GM23338 (cell line): ENCODE measurements around the gene PTPRN2.

Experiments
- EZH2 ChIP-seq: fragments of 200-600 bp; sonication (generic); IDR thresholded peaks from one replicate; pipeline ENCODE4 v1.8.0; 2017; ENCODE audit warnings: antibody characterized with exemption, mild to moderate bottlenecking, low read depth; ENCODE audit not compliant: unreplicated experiment
- EZH2phosphoT487 ChIP-seq: fragments of 200-600 bp; sonication (generic); IDR thresholded peaks from one replicate; pipeline ENCODE4 v1.8.1; 2018; ENCODE audit warnings: antibody characterized with exemption; ENCODE audit not compliant: unreplicated experiment
- POLR2AphosphoS5 ChIP-seq: IDR thresholded peaks from 2 replicates; pipeline ENCODE4 v1.6.1; 2016; ENCODE audit warnings: antibody characterized with exemption, low read depth
- TF ChIP-seq, protein P1 (sequence below), 2 experiments: fragments of 200-600 bp in 1 of 2; sonication (generic) in 1 of 2; conservative IDR thresholded peaks; 2 replicates each; pipeline versions ENCODE4 v1.5.1 to v1.6.1; 2016 to 2017; ENCODE audit warnings: antibody characterized with exemption in 2 of 2, low read depth in 2 of 2, mild to moderate bottlenecking in 2 of 2, moderate library complexity in 1 of 2

DNA sequence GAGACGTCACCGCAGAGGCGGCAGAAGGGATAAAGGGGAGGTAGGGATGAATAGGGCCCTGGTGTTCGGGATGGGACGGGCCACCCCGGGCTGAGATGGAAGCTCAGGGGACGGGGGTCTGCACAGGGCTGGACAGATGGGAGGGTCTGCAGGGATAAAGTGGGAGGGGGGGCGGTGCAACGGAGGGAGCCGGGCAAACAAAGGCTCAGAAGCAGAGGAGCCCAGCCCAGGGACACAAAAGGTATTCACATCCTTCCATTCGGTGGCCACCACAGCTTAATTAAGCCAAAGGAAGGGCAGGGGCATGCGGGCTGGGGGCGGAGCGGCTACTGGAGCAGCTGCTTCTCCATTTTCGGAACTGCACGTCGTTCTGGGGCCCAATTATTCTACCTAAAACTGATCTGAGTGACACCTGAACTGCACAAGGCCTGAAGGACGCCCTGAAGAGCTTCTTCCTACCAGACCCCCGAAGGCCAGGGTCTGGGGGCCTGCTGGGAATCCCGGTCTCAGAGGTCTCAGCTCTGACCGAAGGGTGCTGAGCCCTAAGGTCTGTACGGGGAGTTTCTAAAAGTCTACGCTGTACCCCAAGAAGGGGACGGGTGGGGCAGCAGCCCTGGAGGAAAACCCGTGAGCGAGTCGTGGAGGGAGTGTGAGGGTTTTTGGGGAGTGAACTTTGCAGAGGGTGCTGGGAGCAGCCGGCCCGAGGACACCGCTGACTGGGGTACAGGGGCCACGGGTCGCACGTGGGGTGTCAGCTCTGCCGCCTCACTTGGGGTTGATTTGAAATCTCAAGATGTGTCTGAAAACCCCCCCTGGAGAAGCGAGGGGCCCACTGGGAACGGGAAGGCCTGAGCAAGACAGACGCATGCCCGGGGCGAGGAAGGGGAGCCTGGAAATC is 916.0 kb downstream of the PTPRN2 start:
- TF ChIP-seq, protein P1, sequence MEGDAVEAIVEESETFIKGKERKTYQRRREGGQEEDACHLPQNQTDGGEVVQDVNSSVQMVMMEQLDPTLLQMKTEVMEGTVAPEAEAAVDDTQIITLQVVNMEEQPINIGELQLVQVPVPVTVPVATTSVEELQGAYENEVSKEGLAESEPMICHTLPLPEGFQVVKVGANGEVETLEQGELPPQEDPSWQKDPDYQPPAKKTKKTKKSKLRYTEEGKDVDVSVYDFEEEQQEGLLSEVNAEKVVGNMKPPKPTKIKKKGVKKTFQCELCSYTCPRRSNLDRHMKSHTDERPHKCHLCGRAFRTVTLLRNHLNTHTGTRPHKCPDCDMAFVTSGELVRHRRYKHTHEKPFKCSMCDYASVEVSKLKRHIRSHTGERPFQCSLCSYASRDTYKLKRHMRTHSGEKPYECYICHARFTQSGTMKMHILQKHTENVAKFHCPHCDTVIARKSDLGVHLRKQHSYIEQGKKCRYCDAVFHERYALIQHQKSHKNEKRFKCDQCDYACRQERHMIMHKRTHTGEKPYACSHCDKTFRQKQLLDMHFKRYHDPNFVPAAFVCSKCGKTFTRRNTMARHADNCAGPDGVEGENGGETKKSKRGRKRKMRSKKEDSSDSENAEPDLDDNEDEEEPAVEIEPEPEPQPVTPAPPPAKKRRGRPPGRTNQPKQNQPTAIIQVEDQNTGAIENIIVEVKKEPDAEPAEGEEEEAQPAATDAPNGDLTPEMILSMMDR (conservative IDR thresholded peaks at IDR 0.05; ENCODE audit: low read depth in 2 of 2) = no peak
- TF ChIP-seq POLR2AphosphoS5 = no peak
- TF ChIP-seq EZH2 = no peak
- TF ChIP-seq EZH2phosphoT487 = no peak
